ENCODE data around the gene CEMIP2.
A peak's percentile ranks its signal among the peaks of the same experiment; 100 is the strongest.

The CEMIP2 gene

DNA sequence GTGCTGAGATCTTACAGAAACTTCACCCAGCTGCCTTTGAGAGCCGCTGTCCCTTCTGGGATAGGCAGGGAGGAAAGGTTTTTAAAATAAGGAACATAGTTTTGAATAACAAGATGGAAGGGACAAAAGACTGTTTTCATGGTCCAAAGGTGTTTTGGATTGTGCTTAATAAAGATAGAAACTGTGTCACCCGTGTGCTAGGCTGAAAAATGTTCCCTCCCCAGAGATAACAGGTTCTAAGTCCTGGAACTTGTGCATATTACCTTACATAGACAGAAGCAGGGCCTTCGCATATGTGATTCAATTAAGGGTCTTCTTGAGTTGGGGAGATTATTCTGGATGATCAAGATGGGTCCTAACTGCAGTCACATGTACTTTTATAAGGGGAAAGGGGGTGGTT, 1.9 kb upstream of the CEMIP2 start:
- Histone ChIP-seq H3K27ac (ENCODE audit: low read depth, low read length) (no peak overlapping the region), H3K4me1 (ENCODE audit: insufficient read depth, low read length) (peaks cover 12% of the 10 kb centered on the region), H3K4me3 (ENCODE audit: low read depth in 1 of 2, low read length in 2 of 2) (peak overlapping the region in 1 of 2 donors; percentile 86), H3K9ac (ENCODE audit: low read length) (no peak overlapping the region), H3K27me3 (ENCODE audit: control insufficient read depth in 1 of 2, insufficient read depth in 2 of 2, low read length in 2 of 2) (no peaks in the 10 kb centered on the region), H3K9me3 (ENCODE audit: low read length) (no peaks in the 10 kb centered on the region), H3K36me3 (ENCODE audit: insufficient read depth, low read length) (no peaks in the 10 kb centered on the region)

DNA sequence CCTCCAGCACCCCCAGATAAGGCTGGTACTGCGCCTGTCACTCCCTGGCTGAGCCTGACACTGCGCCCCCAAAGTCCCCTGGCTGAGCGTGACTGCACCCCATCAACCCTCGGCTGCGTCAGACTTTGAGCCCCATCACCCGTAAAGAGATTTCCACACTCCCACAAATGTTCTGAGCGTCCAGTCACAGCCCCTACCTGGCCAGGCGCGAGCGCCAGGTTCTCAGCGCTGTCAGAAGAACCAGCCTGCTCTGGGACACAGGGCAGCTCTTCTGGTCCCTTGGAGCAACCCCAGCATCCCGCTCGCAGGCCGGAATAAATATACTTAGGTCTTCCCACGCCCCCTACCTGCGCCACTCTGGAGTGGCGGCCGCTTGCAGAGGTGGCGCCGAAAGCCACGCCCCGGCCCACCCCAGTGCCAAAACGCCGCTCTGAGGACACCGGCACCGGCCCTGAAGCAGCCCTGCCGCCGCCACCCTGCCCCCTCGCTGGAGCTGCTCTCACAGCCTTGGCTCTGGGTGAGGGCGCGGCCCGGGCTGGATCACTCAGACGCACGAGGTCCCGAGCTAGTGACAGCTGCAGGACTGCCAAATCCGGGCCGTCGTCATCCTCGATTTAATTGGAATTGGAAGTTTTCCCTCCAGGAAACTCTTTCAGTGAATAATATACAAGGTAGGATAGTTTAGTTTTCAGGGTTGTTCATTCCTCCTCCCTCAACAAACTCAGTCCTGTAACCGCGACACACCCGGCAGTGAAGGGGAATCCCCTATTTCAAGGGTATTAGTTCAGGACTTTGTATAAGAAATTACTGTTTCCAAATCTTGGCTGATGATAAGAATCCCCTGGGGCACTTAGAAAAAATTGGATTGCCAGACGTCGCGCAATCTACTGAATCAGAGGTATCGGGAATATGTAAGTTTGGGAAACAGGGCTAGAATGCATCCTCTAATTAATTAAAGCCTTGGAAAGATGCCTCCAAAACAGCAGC, 1.2 kb upstream of the CEMIP2 start:
- Histone ChIP-seq H3K4me1 (ENCODE audit: insufficient read depth, low read length) (peaks cover 13% of the 10 kb centered on the region), H3K9ac (ENCODE audit: low read length) (peak overlapping the region; percentile 36)

DNA sequence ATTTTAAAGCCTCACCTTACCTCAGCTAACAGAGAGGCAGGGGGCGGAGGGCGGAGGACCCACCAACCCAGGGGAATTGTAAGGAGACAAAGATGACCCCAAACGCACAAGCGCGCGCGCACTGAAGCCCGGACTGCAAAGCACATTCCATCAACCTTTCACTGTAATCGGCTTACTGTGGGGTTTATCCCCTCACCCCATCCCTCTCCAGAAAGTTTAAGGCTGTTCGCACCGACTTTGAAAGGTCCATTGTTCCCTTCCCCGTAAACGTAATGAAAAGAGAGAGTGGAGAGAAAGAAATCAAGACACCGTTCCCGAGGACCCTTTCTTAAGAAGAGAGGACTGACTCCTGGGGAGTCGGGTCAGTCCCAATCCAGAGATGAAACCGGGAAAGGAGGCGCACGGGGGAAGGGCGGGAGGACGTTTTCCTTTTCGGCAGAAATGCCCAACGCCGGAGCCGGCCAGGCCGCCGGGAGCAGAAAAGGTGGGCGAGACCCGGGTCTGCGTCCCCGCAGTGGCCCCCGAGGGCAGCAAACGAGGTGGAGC, 464 bp downstream of the CEMIP2 start:
- Histone ChIP-seq H3K4me3 (ENCODE audit: low read depth in 1 of 2, low read length in 2 of 2) (peak overlapping the region; percentile 51 to 57), H3K4me1 (ENCODE audit: insufficient read depth, low read length) (peaks cover 23% of the 10 kb centered on the region), H3K27ac (ENCODE audit: low read depth, low read length) (peak overlapping the region; percentile 80), H3K36me3 (ENCODE audit: insufficient read depth, low read length) (no peaks in the 10 kb centered on the region), H3K9ac (ENCODE audit: low read length) (peak overlapping the region; percentile 63), H3K9me3 (ENCODE audit: low read length) (no peaks in the 10 kb centered on the region), H3K27me3 (ENCODE audit: control insufficient read depth in 1 of 2, insufficient read depth in 2 of 2, low read length in 2 of 2) (no peaks in the 10 kb centered on the region)

More for the DNA sequence above, 1.2 kb upstream of the CEMIP2 start:
- Histone ChIP-seq H3K9me3 (ENCODE audit: low read length) (no peaks in the 10 kb centered on the region), H3K27me3 (ENCODE audit: control insufficient read depth in 1 of 2, insufficient read depth in 2 of 2, low read length in 2 of 2) (no peaks in the 10 kb centered on the region), H3K27ac (ENCODE audit: low read depth, low read length) (peak overlapping the region; percentile 70), H3K36me3 (ENCODE audit: insufficient read depth, low read length) (no peaks in the 10 kb centered on the region), H3K4me3 (ENCODE audit: low read depth in 1 of 2, low read length in 2 of 2) (peak overlapping the region; percentile 76 to 86)

DNA sequence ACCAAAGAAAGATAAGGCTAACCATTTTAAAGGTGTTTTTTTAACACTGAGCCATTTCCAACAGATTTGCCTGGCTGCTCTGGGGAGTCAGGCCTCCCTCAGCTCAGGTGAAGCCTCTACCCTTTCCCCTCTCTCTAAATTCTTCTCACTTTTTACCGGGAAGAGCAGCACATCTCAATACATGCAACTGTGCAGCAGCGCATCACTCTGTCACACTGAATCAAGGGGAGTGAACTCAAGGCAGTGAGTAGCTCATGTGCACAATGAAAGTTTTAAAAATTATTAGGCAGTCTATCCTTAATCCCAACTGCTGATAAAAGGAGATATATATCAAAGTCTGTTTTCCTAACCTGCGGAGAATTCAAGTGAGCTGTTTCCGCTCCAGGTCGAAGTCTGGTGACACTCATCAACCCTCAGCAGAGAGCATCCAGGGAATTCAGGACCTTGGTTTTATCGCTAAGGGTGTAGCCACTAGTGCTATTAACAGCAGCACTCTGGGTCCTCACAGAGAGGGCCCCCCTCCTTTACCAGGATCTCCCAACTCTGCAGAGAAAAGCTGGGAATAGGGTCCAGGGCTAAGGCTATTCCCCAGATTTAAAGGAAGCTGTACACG, 1.0 kb downstream of the CEMIP2 start:
- H3K27me3 ChIP-seq (ENCODE audit: control insufficient read depth in 1 of 2, insufficient read depth in 2 of 2, low read length in 2 of 2) = no peaks in the 10 kb centered on the region
- peak overlapping the region; percentile 51 to 57 for H3K4me3 ChIP-seq (ENCODE audit: low read depth in 1 of 2, low read length in 2 of 2)
- no peak overlapping the region for H3K27ac ChIP-seq (ENCODE audit: low read depth, low read length)
- H3K36me3 ChIP-seq (ENCODE audit: insufficient read depth, low read length) = no peaks in the 10 kb centered on the region
- no peaks in the 10 kb centered on the region for H3K9me3 ChIP-seq (ENCODE audit: low read length)
- peaks cover 23% of the 10 kb centered on the region for H3K4me1 ChIP-seq (ENCODE audit: insufficient read depth, low read length)
- H3K9ac ChIP-seq (ENCODE audit: low read length) = peak overlapping the region; percentile 63

DNA sequence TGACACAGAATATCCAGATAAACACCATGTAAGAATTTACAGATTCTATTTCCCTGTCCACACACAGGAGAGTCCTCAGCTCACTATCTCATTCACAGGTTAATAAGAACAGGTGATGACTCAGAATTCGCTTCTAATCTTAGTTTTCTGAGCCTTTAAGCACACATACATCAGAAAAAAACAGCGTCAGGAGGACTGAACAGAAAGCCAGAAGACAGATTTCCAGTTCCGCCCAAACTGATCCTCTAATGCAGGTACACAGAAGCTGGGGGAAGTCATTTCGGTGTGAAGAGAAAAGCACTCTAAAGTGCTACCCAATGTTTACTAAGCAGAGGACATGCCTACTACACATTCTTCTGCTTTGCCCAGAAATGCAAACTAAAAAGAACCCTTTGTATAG, 1.6 kb downstream of the CEMIP2 start:
- Histone ChIP-seq H3K4me3 (ENCODE audit: low read depth in 1 of 2, low read length in 2 of 2) (peak overlapping the region in 1 of 2 donors; percentile 57), H3K9me3 (ENCODE audit: low read length) (no peaks in the 10 kb centered on the region), H3K27ac (ENCODE audit: low read depth, low read length) (no peak overlapping the region), H3K36me3 (ENCODE audit: insufficient read depth, low read length) (no peaks in the 10 kb centered on the region), H3K27me3 (ENCODE audit: control insufficient read depth in 1 of 2, insufficient read depth in 2 of 2, low read length in 2 of 2) (no peaks in the 10 kb centered on the region), H3K9ac (ENCODE audit: low read length) (no peak overlapping the region), H3K4me1 (ENCODE audit: insufficient read depth, low read length) (peaks cover 23% of the 10 kb centered on the region)

DNA sequence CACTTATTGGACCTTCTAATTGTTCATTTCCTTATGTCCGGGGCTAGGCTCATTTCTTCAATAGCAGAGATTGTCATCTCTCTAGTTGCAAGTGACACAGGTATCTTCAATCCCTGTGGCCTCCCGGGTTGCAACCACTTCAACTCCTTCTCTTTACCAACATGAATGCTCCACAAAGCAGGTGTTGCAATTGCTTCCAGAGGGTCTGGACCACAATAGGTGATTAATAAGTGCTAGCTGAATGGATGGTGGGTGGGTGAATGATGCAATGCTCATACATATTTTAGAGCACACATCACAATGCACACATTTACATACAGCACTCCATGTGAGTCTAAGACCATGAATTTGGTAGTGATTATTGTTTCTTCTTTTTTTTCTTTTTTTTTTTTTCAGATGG, 2.6 kb downstream of the CEMIP2 start:
- Histone ChIP-seq H3K4me1 (ENCODE audit: insufficient read depth, low read length) (peaks cover 26% of the 10 kb centered on the region), H3K36me3 (ENCODE audit: insufficient read depth, low read length) (no peaks in the 10 kb centered on the region), H3K27ac (ENCODE audit: low read depth, low read length) (no peak overlapping the region), H3K4me3 (ENCODE audit: low read depth in 1 of 2, low read length in 2 of 2) (no peak overlapping the region), H3K27me3 (ENCODE audit: control insufficient read depth in 1 of 2, insufficient read depth in 2 of 2, low read length in 2 of 2) (no peaks in the 10 kb centered on the region), H3K9ac (ENCODE audit: low read length) (no peak overlapping the region), H3K9me3 (ENCODE audit: low read length) (no peaks in the 10 kb centered on the region)

DNA sequence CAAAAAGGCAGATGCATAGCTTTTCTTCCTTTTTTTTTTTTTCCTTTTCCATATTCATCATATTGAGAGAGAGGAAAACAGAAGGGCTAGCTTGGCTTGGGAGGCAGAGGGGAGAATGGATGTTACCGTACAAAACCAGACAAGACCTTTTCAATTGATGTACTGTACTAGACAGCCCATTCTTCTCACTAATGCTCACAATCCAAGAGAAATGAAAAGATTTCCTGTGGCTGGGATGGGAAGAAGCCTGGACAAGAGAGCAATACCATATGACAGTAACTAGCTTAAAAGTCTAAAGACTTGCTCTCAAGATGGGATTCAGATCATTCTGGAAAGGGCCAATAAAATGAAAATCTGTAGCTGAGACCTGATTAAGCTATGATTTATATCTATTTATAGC, 3.4 kb downstream of the CEMIP2 start:
- H3K36me3 ChIP-seq (ENCODE audit: insufficient read depth, low read length) = no peaks in the 10 kb centered on the region
- no peak overlapping the region for H3K27ac ChIP-seq (ENCODE audit: low read depth, low read length)
- H3K4me1 ChIP-seq (ENCODE audit: insufficient read depth, low read length) = peaks cover 25% of the 10 kb centered on the region
- no peak overlapping the region for H3K4me3 ChIP-seq (ENCODE audit: low read depth in 1 of 2, low read length in 2 of 2)
- H3K27me3 ChIP-seq (ENCODE audit: control insufficient read depth in 1 of 2, insufficient read depth in 2 of 2, low read length in 2 of 2) = no peaks in the 10 kb centered on the region
- no peak overlapping the region for H3K9ac ChIP-seq (ENCODE audit: low read length)
- H3K9me3 ChIP-seq (ENCODE audit: low read length) = no peaks in the 10 kb centered on the region

DNA sequence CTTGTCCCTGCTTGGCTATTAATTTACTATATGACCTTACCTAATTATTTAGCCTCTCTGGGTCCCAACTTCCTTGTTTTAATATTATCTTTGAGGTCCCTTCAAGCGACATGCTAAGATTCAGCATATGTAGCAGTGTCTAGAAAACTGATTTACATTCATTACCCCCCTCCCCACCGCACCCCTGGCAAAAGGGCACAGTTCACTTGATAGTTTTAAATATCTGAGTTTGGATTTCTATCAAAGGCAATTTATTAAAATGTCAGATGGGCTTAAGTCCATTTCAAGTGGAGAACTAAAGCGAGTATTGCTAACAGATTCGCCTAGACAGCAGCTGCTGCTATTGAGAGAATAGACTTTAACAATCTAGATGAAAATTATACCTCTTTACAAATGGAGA, 3.9 kb downstream of the CEMIP2 start:
- H3K9me3 ChIP-seq (ENCODE audit: low read length) = no peaks in the 10 kb centered on the region
- no peak overlapping the region for H3K4me3 ChIP-seq (ENCODE audit: low read depth in 1 of 2, low read length in 2 of 2)
- H3K36me3 ChIP-seq (ENCODE audit: insufficient read depth, low read length) = no peaks in the 10 kb centered on the region
- H3K9ac ChIP-seq (ENCODE audit: low read length) = no peak overlapping the region
- H3K27me3 ChIP-seq (ENCODE audit: control insufficient read depth in 1 of 2, insufficient read depth in 2 of 2, low read length in 2 of 2) = no peaks in the 10 kb centered on the region
- peaks cover 21% of the 10 kb centered on the region for H3K4me1 ChIP-seq (ENCODE audit: insufficient read depth, low read length)
- H3K27ac ChIP-seq (ENCODE audit: low read depth, low read length) = no peak overlapping the region

DNA sequence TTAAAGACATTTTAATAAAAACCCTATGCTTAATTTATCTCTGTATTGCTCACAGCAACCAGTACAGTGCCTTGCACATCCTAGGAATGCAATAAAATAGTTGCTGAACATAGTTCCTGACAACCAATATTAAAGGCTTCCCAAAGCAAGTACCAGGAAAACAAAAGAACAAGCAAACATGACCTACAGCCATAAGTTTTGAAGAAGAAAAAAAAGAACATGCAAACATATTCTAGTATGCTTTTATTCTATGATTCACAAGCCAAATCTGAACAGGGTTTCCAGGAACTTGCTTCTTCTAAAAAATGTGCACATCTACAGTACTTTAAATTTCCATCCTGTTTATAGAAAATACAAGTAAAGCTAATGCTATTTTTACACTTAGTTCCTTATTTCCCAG, 4.5 kb downstream of the CEMIP2 start:
- H3K27ac ChIP-seq (ENCODE audit: low read depth, low read length) = no peak overlapping the region
- H3K4me3 ChIP-seq (ENCODE audit: low read depth in 1 of 2, low read length in 2 of 2) = no peak overlapping the region

DNA sequence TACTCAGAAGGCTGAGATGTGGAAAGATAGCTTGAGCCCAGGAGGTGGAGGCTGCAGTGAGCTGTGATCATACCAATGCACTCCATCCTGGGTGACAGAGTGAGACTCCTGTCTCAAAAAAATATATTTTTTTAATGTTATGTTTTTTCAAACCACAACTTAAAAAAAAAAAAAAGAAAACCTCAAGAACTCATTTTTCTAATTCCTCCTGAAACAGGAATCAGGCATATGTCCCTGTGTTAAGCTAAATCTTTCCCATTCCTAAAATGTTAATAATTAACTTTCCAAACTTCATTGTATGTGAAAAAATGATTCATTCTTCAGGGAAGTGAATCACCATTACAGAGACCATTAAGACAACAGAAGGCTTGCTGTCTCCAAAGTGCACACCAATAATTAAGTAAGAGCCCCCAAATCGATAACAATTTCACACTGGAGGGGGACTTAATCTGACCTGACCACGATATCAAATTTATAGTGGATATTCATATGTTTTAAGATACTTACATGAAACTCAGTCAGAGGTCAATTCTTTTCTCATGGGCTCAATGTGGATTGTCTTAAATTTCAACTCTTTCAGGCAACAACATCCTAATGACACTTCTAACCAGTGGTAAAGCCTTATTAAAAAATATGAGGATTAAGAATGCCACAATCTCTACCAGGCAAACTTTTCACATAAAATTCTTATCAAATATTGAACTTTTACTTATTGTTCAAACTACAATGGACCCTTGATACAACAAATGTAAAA, 5.2 kb downstream of the CEMIP2 start:
- Histone ChIP-seq H3K4me3 (ENCODE audit: low read depth in 1 of 2, low read length in 2 of 2) (no peak overlapping the region), H3K27me3 (ENCODE audit: control insufficient read depth in 1 of 2, insufficient read depth in 2 of 2, low read length in 2 of 2) (no peaks in the 10 kb centered on the region), H3K9me3 (ENCODE audit: low read length) (no peaks in the 10 kb centered on the region), H3K36me3 (ENCODE audit: insufficient read depth, low read length) (no peaks in the 10 kb centered on the region), H3K9ac (ENCODE audit: low read length) (no peak overlapping the region), H3K27ac (ENCODE audit: low read depth, low read length) (no peak overlapping the region), H3K4me1 (ENCODE audit: insufficient read depth, low read length) (peaks cover 21% of the 10 kb centered on the region)

More for the DNA sequence above, 4.5 kb downstream of the CEMIP2 start:
- H3K4me1 ChIP-seq (ENCODE audit: insufficient read depth, low read length) = peaks cover 21% of the 10 kb centered on the region
- H3K9ac ChIP-seq (ENCODE audit: low read length) = no peak overlapping the region
- H3K27me3 ChIP-seq (ENCODE audit: control insufficient read depth in 1 of 2, insufficient read depth in 2 of 2, low read length in 2 of 2) = no peaks in the 10 kb centered on the region
- H3K9me3 ChIP-seq (ENCODE audit: low read length) = no peaks in the 10 kb centered on the region
- H3K36me3 ChIP-seq (ENCODE audit: insufficient read depth, low read length) = no peaks in the 10 kb centered on the region

DNA sequence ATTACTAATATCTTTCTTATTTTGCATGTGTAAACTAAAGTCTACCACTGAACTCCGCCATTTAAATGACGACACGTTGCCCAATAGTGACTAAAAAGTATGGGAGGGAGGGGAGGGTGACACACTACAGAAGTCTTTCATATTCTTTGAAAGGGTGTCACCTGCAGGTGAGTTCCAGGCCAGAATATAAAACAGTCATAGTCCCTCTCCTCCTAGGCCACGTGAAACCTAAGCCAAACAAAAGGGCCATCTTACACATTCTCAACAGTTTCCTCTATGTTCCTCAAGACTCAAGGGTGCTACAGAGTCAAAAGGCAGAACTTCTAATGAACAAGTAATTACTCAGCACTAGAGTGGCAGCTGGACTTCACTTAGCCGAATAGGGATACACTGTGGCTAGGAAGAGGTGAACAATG, 6.4 kb downstream of the CEMIP2 start:
- Histone ChIP-seq H3K9me3 (ENCODE audit: low read length) (no peaks in the 10 kb centered on the region), H3K27me3 (ENCODE audit: control insufficient read depth in 1 of 2, insufficient read depth in 2 of 2, low read length in 2 of 2) (no peaks in the 10 kb centered on the region), H3K4me3 (ENCODE audit: low read depth in 1 of 2, low read length in 2 of 2) (no peak overlapping the region), H3K9ac (ENCODE audit: low read length) (no peak overlapping the region), H3K27ac (ENCODE audit: low read depth, low read length) (no peak overlapping the region), H3K4me1 (ENCODE audit: insufficient read depth, low read length) (peaks cover 15% of the 10 kb centered on the region), H3K36me3 (ENCODE audit: insufficient read depth, low read length) (no peaks in the 10 kb centered on the region)

All from muscle layer of colon (tissue), 2 donors.